ENCODE results near the gene NUP43. TPM values are rescaled to one million over a fixed set of nuclear protein-coding genes. Genes with fewer than 3 reads are reported as not detected.
"Not testable (repeated sequence)": the region's sequence is repeated elsewhere in the genome, so short reads cannot be mapped to it uniquely, and the experiment has no call there.

The NUP43 gene
- total RNA-seq, 1 donor from 2014 or later: 51.4 TPM

GRCh38 chr6:149694921-149695320 is 51.4 kb downstream of the NUP43 start:
- no peak for DNase-seq (ENCODE audit: low spot score)

GRCh38 chr6:149691201-149691600 is 55.1 kb downstream of the NUP43 start:
- no peak for DNase-seq (ENCODE audit: low spot score)

DNA sequence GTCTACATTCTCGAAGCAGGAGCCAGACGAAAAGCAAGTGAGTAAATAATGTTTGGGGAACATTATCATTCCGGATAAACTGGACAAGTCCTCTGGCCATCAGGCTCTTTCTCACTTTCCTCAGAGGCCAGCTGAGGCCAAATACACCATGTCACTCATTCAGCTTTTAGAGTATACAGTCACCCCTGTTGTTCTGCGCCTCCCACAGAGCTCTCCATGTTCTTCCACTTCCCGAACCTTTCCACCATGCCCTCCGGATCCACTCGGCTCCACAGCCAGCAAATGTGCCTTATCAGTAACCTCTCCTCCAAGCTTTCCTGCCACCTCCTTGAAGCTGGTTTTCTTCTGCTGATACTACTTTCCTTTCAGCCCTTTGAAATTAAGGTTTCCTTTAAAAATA is 60.1 kb downstream of the NUP43 start:
- DNase-seq (ENCODE audit: low spot score): no peak

- DNase-seq (ENCODE audit: low spot score): no peak
Measured at GRCh38 chr6:149683256-149683859, 63.0 kb downstream of the NUP43 start.

DNA sequence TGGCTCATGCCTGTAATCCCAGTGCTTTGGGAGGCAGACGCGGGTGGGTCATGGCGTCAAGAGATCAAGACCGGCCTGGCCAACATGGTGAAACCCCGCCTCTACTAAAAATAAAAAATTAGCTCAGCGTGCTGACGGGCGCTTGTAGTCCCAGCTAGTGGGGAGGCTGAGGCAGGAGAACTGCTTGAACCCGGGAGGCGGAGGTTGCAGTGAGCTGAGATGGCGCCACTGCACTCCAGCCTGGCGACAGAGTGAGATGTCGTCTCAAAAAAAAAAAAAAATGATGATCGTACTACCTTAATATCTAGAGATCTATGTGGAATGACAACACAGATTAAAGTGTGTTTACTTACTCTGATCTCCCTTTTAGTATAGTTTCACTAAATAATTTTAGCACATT is 64.5 kb downstream of the NUP43 start:
- DNase-seq (ENCODE audit: low spot score): not testable (repeated sequence)

- no peak for DNase-seq (ENCODE audit: low spot score)
Measured at GRCh38 chr6:149681209-149681608, 65.1 kb downstream of the NUP43 start.

DNA sequence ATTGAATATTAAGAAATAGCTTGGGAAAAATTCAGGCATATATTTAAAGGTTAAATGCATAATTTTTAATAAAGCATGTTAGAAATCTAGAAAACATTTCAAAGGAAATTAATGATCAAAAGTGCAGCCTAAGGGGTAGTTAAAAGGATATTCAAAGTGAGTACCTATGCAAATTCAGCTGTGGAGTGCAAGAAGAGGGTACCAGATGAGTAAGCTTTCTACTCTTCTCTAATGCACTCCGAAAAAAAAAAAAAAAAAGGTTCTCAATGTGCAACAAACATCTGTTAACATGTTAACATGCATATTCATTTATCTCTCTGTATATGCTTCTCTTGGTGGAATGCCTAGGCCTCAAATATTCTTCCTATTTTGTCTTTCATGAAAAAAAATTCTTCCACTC is 65.8 kb downstream of the NUP43 start:
- DNase-seq (ENCODE audit: low spot score): no peak

Other genes with a start within 250 kb of the NUP43 start
- gene PPIL4, start 200.5 kb downstream of the NUP43 start, total RNA-seq: 34.2 TPM
- 44.8 TPM for gene GINM1, start 180.2 kb downstream of the NUP43 start, total RNA-seq
- gene KATNA1, start 97.8 kb downstream of the NUP43 start, total RNA-seq: 16.4 TPM
- gene LATS1, start 28.4 kb downstream of the NUP43 start, total RNA-seq: 46.2 TPM
- gene PCMT1, start 3.2 kb upstream of the NUP43 start, total RNA-seq: 56.0 TPM
- 73.6 TPM for gene LRP11, start 117.8 kb upstream of the NUP43 start, total RNA-seq
- 5.5 TPM for gene RAET1E, start 151.6 kb upstream of the NUP43 start, total RNA-seq
- gene RAET1G, start 176.6 kb upstream of the NUP43 start, total RNA-seq: 5.2 TPM
- gene ULBP2, start 195.5 kb upstream of the NUP43 start, total RNA-seq: 3.0 TPM
- gene ULBP1, start 217.4 kb upstream of the NUP43 start, total RNA-seq: 2.5 TPM

All from ureter (tissue), 1 donor.